H9 (cell line): ENCODE results near the gene PKIB. TPM values are rescaled to one million over a fixed set of nuclear protein-coding genes. Genes with fewer than 3 reads are reported as not detected.

Experiments used
- DNase-seq: peaks from one replicate; pipeline ENCODE4 v3.0.0-alpha.2; 2017
- H2AFZ ChIP-seq: one replicate; pipeline ENCODE4 v1.6.1; 2013; ENCODE audit warnings: mild to moderate bottlenecking, low read length, control low read depth, moderate library complexity
- H2AK5ac ChIP-seq: 2 replicates; pipeline ENCODE4 v1.6.1; 2013; ENCODE audit warnings: low read length, control low read depth, mixed read lengths; ENCODE audit not compliant: insufficient read length
- H2BK120ac ChIP-seq: one replicate; pipeline ENCODE4 v1.6.1; 2013; ENCODE audit warnings: low read depth, mild to moderate bottlenecking, low read length, control low read depth, inconsistent platforms; ENCODE audit not compliant: poor library complexity, severe bottlenecking
- H2BK12ac ChIP-seq: 2 replicates; pipeline ENCODE4 v1.6.1; 2013; ENCODE audit warnings: low read length, control low read depth, mixed read lengths, low read depth; ENCODE audit not compliant: insufficient read length
- H2BK15ac ChIP-seq: 2 replicates; pipeline ENCODE4 v1.6.1; 2013; ENCODE audit warnings: low read depth, low read length, control low read depth
- H2BK20ac ChIP-seq: one replicate; pipeline ENCODE4 v1.6.1; 2013; ENCODE audit warnings: low read depth, mild to moderate bottlenecking, low read length, control low read depth, inconsistent platforms; ENCODE audit not compliant: poor library complexity, severe bottlenecking
- H2BK5ac ChIP-seq: 2 replicates; pipeline ENCODE4 v1.6.1; 2013; ENCODE audit warnings: low read length, control low read depth, mixed read lengths; ENCODE audit not compliant: insufficient read length
- H3K14ac ChIP-seq: 2 replicates; pipeline ENCODE4 v1.6.1; 2013; ENCODE audit warnings: low read length, control low read depth; ENCODE audit not compliant: insufficient read depth
- H3K18ac ChIP-seq: 2 replicates; pipeline ENCODE4 v1.6.1; 2013; ENCODE audit warnings: low read depth, mild to moderate bottlenecking, mixed read lengths, low read length, control low read depth; ENCODE audit not compliant: insufficient read length
- H3K23ac ChIP-seq: 2 replicates; pipeline ENCODE4 v1.6.1; 2013; ENCODE audit warnings: low read length, control low read depth, mixed read lengths, low read depth; ENCODE audit not compliant: insufficient read length
- H3K23me2 ChIP-seq: 2 replicates; pipeline ENCODE4 v1.6.1; 2013; ENCODE audit warnings: low read depth, mild to moderate bottlenecking, mixed read lengths, low read length, control low read depth; ENCODE audit not compliant: insufficient read length, poor library complexity, severe bottlenecking
- H3K27ac ChIP-seq: 2 replicates; pipeline ENCODE4 v1.5.1; 2013; ENCODE audit warnings: low read length, control low read depth, mixed read lengths, low read depth; ENCODE audit not compliant: insufficient read length
- H3K27me3 ChIP-seq: 2 replicates; pipeline ENCODE4 v1.6.1; 2013; ENCODE audit warnings: low read length, control low read depth, inconsistent platforms; ENCODE audit not compliant: insufficient read depth
- H3K4ac ChIP-seq: 2 replicates; pipeline ENCODE4 v1.6.1; 2013; ENCODE audit warnings: low read depth, mild to moderate bottlenecking, control low read depth, inconsistent platforms, low read length, moderate library complexity
- H3K4me1 ChIP-seq: 2 replicates; pipeline ENCODE4 v1.6.1; 2013; ENCODE audit warnings: low read length, control low read depth, inconsistent platforms; ENCODE audit not compliant: insufficient read depth
- H3K4me2 ChIP-seq: 2 replicates; pipeline ENCODE4 v1.6.1; 2013; ENCODE audit warnings: low read length, control low read depth, mixed read lengths; ENCODE audit not compliant: insufficient read length, insufficient read depth
- H3K56ac ChIP-seq: 2 replicates; pipeline ENCODE4 v1.6.1; 2013; ENCODE audit warnings: low read depth, mild to moderate bottlenecking, mixed read lengths, low read length, control low read depth; ENCODE audit not compliant: insufficient read length
- H3K79me1 ChIP-seq: 2 replicates; pipeline ENCODE4 v1.6.1; 2013; ENCODE audit warnings: low read depth, mild to moderate bottlenecking, moderate library complexity, low read length, control low read depth, inconsistent platforms; ENCODE audit not compliant: insufficient read depth, poor library complexity, severe bottlenecking
- H3K79me2 ChIP-seq: 2 replicates; pipeline ENCODE4 v1.6.1; 2013; ENCODE audit warnings: low read length, control low read depth, inconsistent platforms; ENCODE audit not compliant: insufficient read depth
- H3K9ac ChIP-seq: 2 replicates; pipeline ENCODE4 v1.6.1; 2013; ENCODE audit warnings: low read length, control low read depth, mixed read lengths; ENCODE audit not compliant: insufficient read length; ENCODE audit errors: extremely low read depth
- H3K9me3 ChIP-seq: one replicate; pipeline ENCODE4 v1.6.1; 2013; ENCODE audit warnings: low read depth, low read length, inconsistent platforms; ENCODE audit not compliant: control insufficient read depth
- H3T11ph ChIP-seq: one replicate; pipeline ENCODE4 v1.6.1; 2013; ENCODE audit warnings: mild to moderate bottlenecking, low read length, control low read depth, inconsistent platforms
- H4K20me1 ChIP-seq: one replicate; pipeline ENCODE4 v1.6.1; 2013; ENCODE audit not compliant: control insufficient read depth, insufficient read length, insufficient read depth
- H4K5ac ChIP-seq: 2 replicates; pipeline ENCODE4 v1.6.1; 2013; ENCODE audit warnings: low read depth, mild to moderate bottlenecking, mixed read lengths, low read length, control low read depth; ENCODE audit not compliant: insufficient read length
- H4K8ac ChIP-seq: replicated peaks from 2 replicates; pipeline ENCODE4 v1.6.1; 2013; ENCODE audit warnings: low read length, control low read depth, mixed read lengths, low read depth; ENCODE audit not compliant: insufficient read length
- H4K91ac ChIP-seq: 2 replicates; pipeline ENCODE4 v1.6.1; 2013; ENCODE audit warnings: low read depth, mild to moderate bottlenecking, moderate library complexity, mixed read lengths, low read length, control low read depth; ENCODE audit not compliant: insufficient read length
- H3K27ac Mint-ChIP-seq, 3 experiments: 2 replicates in 2 of 3; 3 replicates in 1 of 3; pipeline ENCODE4 v1.8.0; 2020 to 2021; ENCODE audit warnings: mixed read lengths in 3 of 3, mild to moderate bottlenecking in 1 of 3, moderate library complexity in 1 of 3
- H3K27me3 Mint-ChIP-seq: 2 replicates; pipeline ENCODE4 v1.8.0; 2021; ENCODE audit warnings: low read depth, mild to moderate bottlenecking, moderate library complexity, mixed read lengths
- H3K36me3 Mint-ChIP-seq, 3 experiments: 2 replicates in 2 of 3; 3 replicates in 1 of 3; pipeline ENCODE4 v1.8.0; 2020 to 2021; ENCODE audit warnings: low read depth in 3 of 3, mixed read lengths in 3 of 3; ENCODE audit not compliant: insufficient read depth in 1 of 3
- H3K4me1 Mint-ChIP-seq, 2 experiments: 2 replicates each; pipeline ENCODE4 v1.8.0; 2020; ENCODE audit warnings: mixed read lengths in 2 of 2
- H3K4me3 Mint-ChIP-seq, 2 experiments: 2 replicates in 1 of 2; 3 replicates in 1 of 2; pipeline ENCODE4 v1.8.0; 2020 to 2021; ENCODE audit warnings: mild to moderate bottlenecking in 2 of 2, mixed read lengths in 2 of 2, moderate library complexity in 1 of 2
- H3K9me3 Mint-ChIP-seq, 2 experiments: 2 replicates in 1 of 2; 3 replicates in 1 of 2; pipeline ENCODE4 v1.8.0; 2020; ENCODE audit warnings: mild to moderate bottlenecking in 2 of 2, mixed read lengths in 2 of 2, moderate library complexity in 1 of 2
- CTCF ChIP-seq: fragments of 200-600 bp; sonication (generic); conservative IDR thresholded peaks from 3 replicates; pipeline ENCODE4 v1.8.0; 2021; ENCODE audit warnings: antibody characterized with exemption, mild to moderate bottlenecking
- WGBS: extraction: QIAGEN DNeasy Blood & Tissue Kit; methylation state at CpG from one replicate; pipeline ENCODE4 v1.1.7; 2013; ENCODE audit warnings: missing lambda C conversion rate, low lambda C conversion rate, mixed read lengths; ENCODE audit not compliant: insufficient read length; ENCODE audit errors: extremely low coverage; 5-methylcytosine and 5-hydroxymethylcytosine counted together
- total RNA-seq: library from RNA; stranded (reverse); gene quantifications from 2 replicates; pipeline ENCODE4 v1.2.1, GENCODE V29; 2021

Gene PKIB
- total RNA-seq, 1 experiment from 2014 or later, result 46.5 TPM

DNA sequence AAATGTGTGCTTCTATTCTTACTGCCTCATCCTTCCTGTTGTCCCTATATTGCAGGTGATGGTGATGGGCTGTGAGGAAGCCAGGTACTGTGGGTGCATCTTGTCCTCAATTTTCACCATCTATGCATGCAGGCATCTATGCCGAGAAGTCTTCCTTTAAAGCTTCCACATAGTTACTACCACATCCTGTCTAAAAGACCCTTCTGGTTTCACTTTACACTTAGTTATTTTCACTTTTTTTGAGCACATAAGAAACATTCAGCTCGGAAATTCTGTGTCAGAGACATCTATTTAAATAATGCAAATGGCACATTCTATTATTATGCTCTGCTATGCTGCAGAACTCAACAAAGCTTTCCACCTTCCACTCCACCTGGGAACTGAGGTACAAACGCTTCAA is 141.1 kb downstream of the PKIB start:
- Histone ChIP-seq H3K27ac (no peak overlapping the region), H3K4me2 (no peak overlapping the region), H3T11ph (no peak overlapping the region), H3K4me1 (peaks cover 4% of the 10 kb centered on the region; the same call in 1 of the 2 replicates), H2AK5ac (no peak overlapping the region), H3K9ac (no peak overlapping the region), H3K79me2 (no peaks in the 10 kb centered on the region), H3K79me1 (no peaks in the 10 kb centered on the region), H3K56ac (no peak overlapping the region), H2BK5ac (no peak overlapping the region), H4K20me1 (no peaks in the 10 kb centered on the region), H3K23me2 (no peaks in the 10 kb centered on the region), H2BK120ac (no peak overlapping the region), H3K4ac (no peak overlapping the region), H4K5ac (no peak overlapping the region), H3K18ac (no peak overlapping the region), H4K91ac (no peak overlapping the region), H4K8ac (no peak overlapping the region), H2BK12ac (no peak overlapping the region), H3K9me3 (no peaks in the 10 kb centered on the region), H3K14ac (no peak overlapping the region), H2BK15ac (no peak overlapping the region), H3K27me3 (no peaks in the 10 kb centered on the region; the same call in 1 of the 2 replicates), H2BK20ac (no peak overlapping the region), H2AFZ (peak overlapping the region; percentile 42), H3K23ac (no peak overlapping the region)
- peaks cover 29 to 36% of the 10 kb centered on the region in 2 experiments for H3K4me1 Mint-ChIP-seq
- DNase-seq, result no peak
- peaks cover 9% of the 10 kb centered on the region for H3K27me3 Mint-ChIP-seq
- H3K27ac Mint-ChIP-seq, result no peak overlapping the region
- WGBS, result no CpG with 5 or more reads among the region's 3 CpGs
- no peak for TF ChIP-seq CTCF
- H3K36me3 Mint-ChIP-seq, result peaks cover 5 to 16% (median 11%) of the 10 kb centered on the region in 3 experiments
- H3K4me3 Mint-ChIP-seq, result no peak overlapping the region
- H3K9me3 Mint-ChIP-seq, result peaks cover 10 to 23% of the 10 kb centered on the region in 2 experiments
